Measurements from ENCODE around the gene ARHGAP44.

ARHGAP44 gene

GRCh38 chr17:13030056-13030455, 240.8 kb downstream of the ARHGAP44 start:
- DNase-seq = no peak

- DNase-seq = peak; percentile 60
Measured at GRCh38 chr17:13030459-13031300, 241.4 kb downstream of the ARHGAP44 start.

DNA sequence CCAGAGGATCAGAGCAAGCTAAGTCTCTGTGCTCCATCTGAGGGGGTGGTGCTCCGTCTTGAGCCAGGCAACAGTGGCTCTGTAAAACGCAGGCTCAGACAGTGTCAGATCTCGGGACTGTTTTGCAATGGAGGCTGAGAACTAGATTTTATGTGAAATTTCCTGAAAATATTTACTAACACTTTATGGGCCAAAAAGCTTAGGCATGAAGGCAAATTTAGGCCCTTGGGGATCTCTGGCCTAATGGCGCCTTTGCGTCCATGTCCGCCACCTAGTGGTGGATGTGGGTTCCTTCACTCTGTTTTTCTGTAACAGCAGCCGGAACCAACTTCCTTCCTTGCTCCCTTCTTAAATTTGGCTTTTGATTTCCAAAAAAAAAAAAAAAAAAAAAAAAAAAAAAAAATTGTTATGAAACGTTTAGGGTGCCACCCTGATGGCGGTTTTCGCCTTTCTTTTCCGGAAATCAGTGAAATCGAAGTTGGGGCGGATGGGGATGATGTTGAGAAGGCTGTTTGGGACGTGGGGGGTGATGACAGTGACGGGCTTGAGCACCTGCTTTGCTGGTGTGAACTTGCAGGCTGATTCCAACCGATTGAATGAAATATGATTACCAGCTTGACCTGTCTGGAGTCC, 242.5 kb downstream of the ARHGAP44 start:
- no peak for DNase-seq

DNA sequence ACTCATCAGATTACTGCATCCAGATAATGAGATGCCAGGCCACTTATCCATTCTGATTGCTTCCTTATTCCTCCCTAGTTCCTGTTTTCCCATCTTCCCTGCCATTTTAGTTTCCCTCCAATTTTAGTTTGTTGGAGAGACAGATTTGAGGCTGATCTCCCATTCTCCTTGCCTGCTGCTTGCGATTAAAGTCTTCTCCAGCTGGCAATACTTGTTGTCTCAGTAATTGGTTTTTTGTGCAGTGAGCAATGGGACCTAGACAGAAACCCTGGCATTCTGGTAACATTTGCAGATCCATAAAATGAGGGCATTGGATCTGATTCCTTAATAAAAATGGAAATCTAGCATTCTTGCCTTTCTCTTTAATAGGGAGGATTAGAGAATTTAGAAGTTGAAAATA, 246.1 kb downstream of the ARHGAP44 start:
- no peak for DNase-seq

GRCh38 chr17:13036751-13037150, 247.5 kb downstream of the ARHGAP44 start:
- no peak for DNase-seq

GRCh38 chr17:13038931-13039665, 249.8 kb downstream of the ARHGAP44 start:
- DNase-seq = no peak

Data from left hindlimb (tissue), 1 donor.